HL-60/S4 (cell line): ENCODE data around the gene RGS11.

Experiments used
- in situ Hi-C: fragments of 300-500 bp; cut with MboI; formaldehyde crosslinking; loops from 2 replicates; pipeline ENCODE4 v1.14.3; 2022; ENCODE audit warnings: low sequenced_read_pairs

Gene RGS11

DNA sequence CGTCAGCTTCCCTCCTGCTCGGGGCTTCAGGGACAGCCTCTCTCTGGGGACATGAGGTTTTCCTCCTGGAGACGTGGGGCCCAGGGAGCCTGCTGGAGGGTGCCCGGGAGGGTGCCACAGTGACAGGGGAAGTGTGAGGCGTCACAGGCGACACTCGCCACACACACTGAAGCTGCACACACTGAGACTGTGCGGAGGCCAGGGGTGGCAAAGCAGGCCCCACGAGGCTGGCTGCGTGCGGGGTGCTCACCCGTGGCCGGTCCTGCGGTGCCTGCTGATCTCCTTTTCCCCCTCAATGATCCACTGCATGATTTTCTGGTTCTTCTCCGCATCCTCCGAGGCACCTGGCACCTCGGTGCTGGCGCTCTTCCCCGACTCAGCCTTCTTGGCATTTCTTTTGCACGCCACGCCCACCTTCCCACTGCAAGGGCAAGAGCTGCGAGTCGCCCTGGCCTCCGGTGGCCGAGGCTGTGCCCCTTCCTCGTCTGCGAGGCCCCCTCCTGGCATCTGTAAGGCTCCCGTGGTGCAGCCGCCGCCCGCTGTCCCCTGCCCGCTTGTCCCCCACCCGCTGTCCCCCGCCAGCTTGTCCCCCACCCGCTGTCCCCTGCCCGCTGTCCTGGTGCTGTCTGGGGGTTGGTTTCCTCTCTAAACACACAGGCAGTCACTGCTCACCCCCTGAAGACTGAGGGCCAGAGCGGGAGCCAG is 21.2 kb upstream of the RGS11 start:
- in situ Hi-C loops: no loop called here

DNA sequence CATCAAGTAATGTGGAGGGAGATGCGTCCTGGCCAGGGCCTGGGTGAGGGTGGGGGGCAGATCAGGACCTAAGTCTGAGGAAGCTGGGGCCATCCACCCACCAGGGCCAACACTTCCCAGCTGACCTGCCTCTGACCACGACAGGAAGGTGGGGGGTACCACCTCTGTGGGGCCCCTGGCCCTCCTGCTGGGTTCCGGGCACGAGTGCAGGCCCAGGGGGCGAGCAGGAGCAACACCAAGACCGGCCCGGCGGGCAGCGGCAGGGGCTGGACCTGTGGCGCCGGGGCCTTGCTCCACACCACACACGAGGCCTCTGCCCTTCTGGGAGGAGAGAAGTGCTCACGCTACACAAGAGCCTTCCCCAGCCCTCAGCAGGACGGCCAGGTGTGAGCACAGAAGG is 20.5 kb upstream of the RGS11 start:
- in situ Hi-C loops: no loop called here

DNA sequence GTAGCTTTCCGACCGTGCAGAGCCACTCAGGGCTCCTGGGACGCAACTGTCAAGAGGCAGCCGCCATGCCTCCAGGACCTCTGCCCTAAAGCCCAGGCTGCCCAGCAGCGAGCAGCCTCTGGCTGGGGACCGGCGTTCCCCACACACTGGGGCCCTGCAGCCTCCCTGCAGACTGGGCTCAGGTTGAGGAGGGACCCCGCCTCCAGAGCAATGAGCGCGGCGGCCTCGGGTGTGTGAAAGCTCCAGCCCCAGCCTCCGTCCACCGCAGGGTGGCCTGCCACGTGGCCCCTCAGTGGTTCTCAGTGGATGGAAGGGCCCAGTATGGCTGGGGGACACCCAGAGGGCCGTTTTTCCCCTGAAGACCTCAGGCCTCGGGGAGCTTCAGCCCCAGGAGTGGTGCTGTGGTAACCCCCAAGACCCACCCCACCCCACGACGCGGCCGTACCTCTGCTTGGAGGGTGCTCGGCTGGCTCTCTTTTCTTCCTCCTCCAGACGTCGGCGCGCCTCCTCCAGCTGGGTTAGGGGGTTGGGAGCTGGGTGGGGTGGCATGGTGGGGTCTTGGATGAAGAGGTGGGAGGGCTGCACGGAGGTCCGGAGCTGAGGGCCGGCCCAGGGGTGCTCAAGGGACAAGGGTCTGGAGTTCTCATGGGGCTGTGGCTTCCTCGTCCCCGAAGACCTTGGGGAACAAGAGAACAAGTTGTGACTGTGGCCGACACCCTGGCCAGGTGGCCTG is 17.5 kb upstream of the RGS11 start:
- in situ Hi-C loops: no loop called here

GRCh38 chr16:291539-291938 is 15.8 kb upstream of the RGS11 start:
- in situ Hi-C loops: no loop called here

- in situ Hi-C loops: no loop called here
Measured at GRCh38 chr16:290681-291405, 15.1 kb upstream of the RGS11 start.

DNA sequence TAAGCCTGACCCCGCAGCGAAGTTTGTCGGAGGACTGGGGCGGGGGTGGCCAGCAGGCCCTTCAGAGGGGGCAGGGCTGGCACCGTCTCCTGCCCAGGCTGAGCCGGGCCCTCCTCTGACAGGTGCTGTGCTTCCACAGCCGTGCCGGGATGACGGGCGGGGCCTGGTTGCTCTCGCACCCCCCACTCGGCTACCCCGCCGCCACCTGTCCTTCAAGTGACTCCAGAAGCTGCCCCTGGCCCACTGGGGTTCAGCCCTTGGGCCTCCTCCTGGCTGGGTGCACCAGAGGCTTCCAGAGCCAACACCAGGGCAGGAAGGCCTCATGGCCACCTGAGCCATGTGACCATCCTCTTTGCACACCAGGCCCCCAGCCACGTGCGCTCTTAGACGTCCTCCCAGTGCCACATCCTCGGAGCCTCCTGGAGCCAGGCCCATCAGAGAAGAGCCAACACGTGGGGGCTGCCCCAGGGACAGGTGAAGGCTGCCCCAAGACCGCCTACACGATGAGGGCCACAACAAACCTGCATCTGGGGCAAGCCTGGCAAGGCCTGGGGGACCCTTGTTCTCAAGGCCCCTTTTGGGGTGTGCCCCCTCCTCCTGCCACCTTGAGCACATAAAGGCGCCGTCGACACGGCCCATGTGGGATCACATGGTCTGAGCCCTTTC is 14.4 kb upstream of the RGS11 start:
- in situ Hi-C loops: no loop called here

- in situ Hi-C loops: no loop called here
Measured at GRCh38 chr16:289395-289997, 13.8 kb upstream of the RGS11 start.

- in situ Hi-C loops: no loop called here
Measured at GRCh38 chr16:287981-288920, 12.5 kb upstream of the RGS11 start.

DNA sequence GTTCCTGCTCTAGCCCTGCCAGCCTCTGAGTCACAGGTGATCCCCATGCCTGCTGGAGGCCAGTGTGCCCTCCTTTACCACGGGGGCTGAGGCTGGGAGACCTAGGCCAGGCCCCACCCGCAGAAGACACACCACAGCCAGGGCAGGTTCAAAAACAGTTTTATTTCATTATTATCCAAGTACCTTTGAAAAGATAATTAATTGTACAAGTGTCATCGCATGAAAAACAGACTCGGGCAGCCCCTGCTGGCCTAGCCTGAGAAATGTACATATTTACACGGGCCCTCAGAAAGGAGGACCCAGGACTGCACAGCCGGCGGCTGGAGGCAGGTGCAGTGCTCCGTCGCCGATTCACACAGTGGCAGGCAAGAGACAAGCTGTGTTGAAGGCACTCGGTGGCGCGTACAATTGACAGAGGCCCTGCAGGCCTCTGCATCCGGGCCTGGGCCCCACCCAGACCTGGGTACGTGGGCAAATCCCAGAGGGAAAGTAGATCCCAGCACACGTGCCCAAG is 11.6 kb upstream of the RGS11 start:
- in situ Hi-C loops: no loop called here

GRCh38 chr16:286491-287297 is 10.9 kb upstream of the RGS11 start:
- in situ Hi-C loops: no loop called here

- in situ Hi-C loops: no loop called here
Measured at GRCh38 chr16:285146-286055, 9.7 kb upstream of the RGS11 start.

- in situ Hi-C loops: no loop called here
Measured at GRCh38 chr16:284204-285120, 8.7 kb upstream of the RGS11 start.

DNA sequence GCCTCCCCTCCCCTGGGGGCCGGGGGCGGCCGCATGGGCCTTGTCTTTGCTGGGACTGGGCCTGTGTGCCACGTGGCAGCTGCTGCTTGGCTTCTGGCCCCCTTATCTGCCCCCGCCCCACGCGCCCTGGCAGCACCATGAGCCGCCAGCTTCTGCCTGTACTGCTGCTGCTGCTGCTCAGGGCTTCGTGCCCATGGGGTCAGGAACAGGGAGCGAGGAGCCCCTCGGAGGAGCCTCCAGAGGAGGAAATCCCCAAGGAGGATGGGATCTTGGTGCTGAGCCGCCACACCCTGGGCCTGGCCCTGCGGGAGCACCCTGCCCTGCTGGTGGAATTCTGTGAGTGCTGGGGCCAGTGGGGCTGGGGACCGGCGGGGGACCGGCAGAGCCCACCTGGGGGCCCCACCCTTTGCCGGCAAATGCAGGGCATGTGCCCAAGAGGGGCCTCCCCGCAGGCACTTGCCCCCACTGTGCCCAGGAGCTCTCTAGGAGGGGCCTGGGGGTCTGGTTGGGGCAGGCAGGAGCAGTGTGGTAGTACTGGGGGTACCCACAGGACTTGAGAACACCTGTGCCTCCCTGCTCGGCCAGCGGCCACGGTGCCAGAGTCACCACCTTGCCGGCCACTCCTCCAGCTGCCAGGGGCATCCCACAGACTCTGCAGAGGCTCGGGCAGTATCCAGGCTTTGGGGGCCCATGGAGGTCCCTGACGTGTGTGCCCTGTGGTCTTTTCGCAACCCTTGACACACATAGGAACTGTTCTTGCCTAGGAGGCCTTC is 7.5 kb upstream of the RGS11 start, which contains the start of gene PDIA2:
Gene PDIA2 (plus strand): TSS at position 132 of the 773 bp plus-strand sequence. CDS start 6 bp downstream, at position 138.
- in situ Hi-C loops: no loop called here

DNA sequence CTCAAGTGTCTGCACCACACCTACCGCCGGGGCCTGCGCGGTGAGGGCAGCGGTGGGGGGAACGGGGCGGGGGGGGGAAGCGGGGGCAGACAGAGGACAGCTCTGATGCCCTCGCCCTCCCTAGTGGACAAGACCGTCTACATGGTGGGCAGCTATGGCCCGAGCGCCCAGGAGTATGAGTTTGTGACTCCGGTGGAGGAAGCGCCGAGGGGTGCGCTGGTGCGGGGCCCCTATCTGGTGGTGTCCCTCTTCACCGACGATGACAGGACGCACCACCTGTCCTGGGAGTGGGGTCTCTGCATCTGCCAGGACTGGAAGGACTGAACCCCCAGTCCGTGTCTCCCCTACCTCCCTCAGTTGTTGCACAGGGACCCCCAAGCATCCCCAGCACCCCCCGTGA is 6.7 kb upstream of the RGS11 start:
- in situ Hi-C loops: no loop called here

DNA sequence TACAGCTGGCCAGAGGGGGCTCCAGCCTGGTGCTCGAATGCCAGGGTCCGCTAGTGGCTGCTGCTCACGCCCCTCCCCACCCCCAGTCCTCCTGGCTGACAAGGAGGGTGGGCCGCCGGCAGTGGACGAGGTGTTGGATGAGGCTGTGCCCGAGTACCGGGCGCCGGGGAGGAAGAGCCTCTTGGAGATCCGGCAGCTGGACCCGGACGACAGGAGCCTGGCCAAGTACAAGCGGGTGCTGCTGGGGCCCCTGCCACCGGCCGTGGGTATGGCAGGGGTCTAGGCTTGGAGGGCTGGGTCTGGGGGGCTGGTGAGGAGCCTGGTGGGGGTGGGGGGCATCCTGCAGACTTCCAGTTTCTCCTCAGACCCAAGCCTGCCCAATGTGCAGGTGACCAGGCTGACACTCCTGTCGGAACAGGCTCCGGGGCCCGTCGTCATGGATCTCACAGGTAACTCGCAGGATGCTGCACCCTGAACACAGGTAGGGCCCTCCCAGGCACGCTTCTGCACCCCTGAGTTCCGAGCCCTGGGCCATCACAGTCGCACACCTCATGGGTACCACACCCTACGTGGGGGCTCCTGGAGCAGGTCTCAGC is 6.0 kb upstream of the RGS11 start:
- in situ Hi-C loops: no loop called here
